ELR (cell line): ENCODE results near the gene ATOH8.

Source experiments
- DNase-seq: peaks from one replicate; pipeline ENCODE4 v3.0.0-alpha.2; 2015; ENCODE audit warnings: low read depth

ATOH8 gene

GRCh38 chr2:85736456-85737355 lies 17.1 kb upstream of the ATOH8 start:
- DNase-seq, result no peak

- peak; percentile 88 for DNase-seq
Measured at GRCh38 chr2:85737481-85737880, 16.3 kb upstream of the ATOH8 start.

GRCh38 chr2:85737961-85738360 lies 15.8 kb upstream of the ATOH8 start:
- DNase-seq, result no peak

- DNase-seq, result no peak
Measured at GRCh38 chr2:85740193-85740592, 13.6 kb upstream of the ATOH8 start.

- no peak for DNase-seq
Measured at GRCh38 chr2:85741211-85741832, 12.5 kb upstream of the ATOH8 start.

GRCh38 chr2:85741833-85742455 lies 11.8 kb upstream of the ATOH8 start:
- peak; percentile 82 for DNase-seq

- DNase-seq, result peak; percentile 57
Measured at GRCh38 chr2:85743304-85743978, 10.3 kb upstream of the ATOH8 start.

GRCh38 chr2:85744055-85744454 lies 9.7 kb upstream of the ATOH8 start:
- no peak for DNase-seq

- DNase-seq, result no peak
Measured at GRCh38 chr2:85744741-85745601, 8.8 kb upstream of the ATOH8 start.

- no peak for DNase-seq
Measured at GRCh38 chr2:85745619-85746018, 8.2 kb upstream of the ATOH8 start.

- no peak for DNase-seq
Measured at GRCh38 chr2:85746321-85747004, 7.3 kb upstream of the ATOH8 start.

GRCh38 chr2:85747441-85747840 lies 6.3 kb upstream of the ATOH8 start:
- DNase-seq, result no peak

GRCh38 chr2:85748039-85748734 lies 5.6 kb upstream of the ATOH8 start:
- DNase-seq, result no peak

- DNase-seq, result peak; percentile 36
Measured at GRCh38 chr2:85748985-85749875, 4.6 kb upstream of the ATOH8 start.

- peak; percentile 69 for DNase-seq
Measured at GRCh38 chr2:85750587-85751575, 2.9 kb upstream of the ATOH8 start.

- DNase-seq, result no peak
Measured at GRCh38 chr2:85751627-85752026, 2.2 kb upstream of the ATOH8 start.

- DNase-seq, result peak; percentile 39
Measured at GRCh38 chr2:85753035-85753524, 711 bp upstream of the ATOH8 start.
